HUES48 (cell line): ENCODE results near the gene TPST2.
A peak's percentile ranks its signal among the peaks of the same experiment; 100 is the strongest.

Experiments used
- H3K27ac ChIP-seq: one replicate; pipeline ENCODE4 v1.7.0; 2013; ENCODE audit warnings: low read depth, low read length, inconsistent platforms
- H3K27me3 ChIP-seq: 2 replicates; pipeline ENCODE4 v1.6.1; 2013; ENCODE audit warnings: mild to moderate bottlenecking, low read length; ENCODE audit not compliant: control insufficient read depth, insufficient read depth
- H3K36me3 ChIP-seq: 2 replicates; pipeline ENCODE4 v1.6.1; 2013; ENCODE audit warnings: low read length; ENCODE audit not compliant: control insufficient read depth, insufficient read depth
- H3K4me1 ChIP-seq: 2 replicates; pipeline ENCODE4 v1.6.1; 2013; ENCODE audit warnings: mild to moderate bottlenecking, low read length; ENCODE audit not compliant: control insufficient read depth, insufficient read depth
- H3K4me3 ChIP-seq: 2 replicates; pipeline ENCODE4 v1.5.1; 2013; ENCODE audit warnings: mild to moderate bottlenecking, low read depth, low read length
- H3K9ac ChIP-seq: 2 replicates; pipeline ENCODE4 v1.6.1; 2013; ENCODE audit warnings: mild to moderate bottlenecking, low read depth, low read length, moderate library complexity
- H3K9me3 ChIP-seq: 2 replicates; pipeline ENCODE4 v1.6.1; 2013; ENCODE audit warnings: low read length; ENCODE audit not compliant: control insufficient read depth, insufficient read depth

TPST2 gene

GRCh38 chr22:26513838-26514237, 76.1 kb downstream of the TPST2 start:
- H3K36me3 ChIP-seq: peaks cover 22% of the 10 kb centered on the region
- H3K4me3 ChIP-seq: 0 out of 2 replicates have a peak overlapping the region, but pooled peaks have one; percentile 86
- no peak overlapping the region for H3K9ac ChIP-seq
- 0 out of 2 replicates have a peak, but pooled peaks cover 3% of the 10 kb centered on the region for H3K4me1 ChIP-seq
- no peak overlapping the region for H3K27ac ChIP-seq
- H3K9me3 ChIP-seq: no peaks in the 10 kb centered on the region
- no peaks in the 10 kb centered on the region for H3K27me3 ChIP-seq

- no peaks in the 10 kb centered on the region for H3K27me3 ChIP-seq
- H3K27ac ChIP-seq: peak within 1 kb of the TSS; percentile 76
- H3K9me3 ChIP-seq: no peaks in the 10 kb centered on the region
- peak within 1 kb of the TSS; percentile 86 for H3K4me3 ChIP-seq
- 0 out of 2 replicates have a peak, but pooled peaks cover 3% of the 10 kb centered on the region for H3K4me1 ChIP-seq
- peak within 1 kb of the TSS; percentile 69 for H3K9ac ChIP-seq
- H3K36me3 ChIP-seq: peaks cover 35% of the 10 kb centered on the region
These were observed 77.7 kb downstream of the TPST2 start, which contains the start of gene TFIP11 for GRCh38 chr22:26512149-26512793. TSS of gene TFIP11 (minus strand) at chr22:26512473. CDS start at chr22:26510272, 2,201 bp downstream.

- H3K9me3 ChIP-seq: no peaks in the 10 kb centered on the region
- H3K27me3 ChIP-seq: no peaks in the 10 kb centered on the region
- H3K36me3 ChIP-seq: peaks cover 73% of the 10 kb centered on the region
These were observed 81.8 kb downstream of the TPST2 start for GRCh38 chr22:26508148-26508547.

DNA sequence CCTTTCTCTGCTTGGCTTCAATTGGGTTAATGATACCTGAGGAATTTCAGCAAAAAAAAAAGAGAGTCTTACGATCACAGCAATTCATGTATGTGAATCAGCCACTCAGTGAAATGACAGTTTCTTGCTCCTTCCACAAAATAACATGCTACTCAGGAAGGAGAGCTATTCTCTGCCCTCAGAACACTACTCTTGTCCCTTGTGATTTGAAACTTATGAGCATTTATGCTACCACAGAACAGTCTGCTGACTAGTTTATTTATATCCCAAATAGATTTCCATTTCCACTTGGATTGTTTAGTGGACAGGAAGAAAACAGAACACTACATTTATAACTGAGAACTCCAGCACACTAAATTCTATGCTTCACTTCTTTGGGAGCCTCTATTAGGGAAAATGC, 86.2 kb downstream of the TPST2 start:
- Histone ChIP-seq H3K4me1 (0 out of 2 replicates have a peak, but pooled peaks cover 6% of the 10 kb centered on the region), H3K4me3 (no peak overlapping the region), H3K27me3 (no peaks in the 10 kb centered on the region), H3K27ac (peak overlapping the region; percentile 26), H3K36me3 (peaks cover 93% of the 10 kb centered on the region), H3K9me3 (no peaks in the 10 kb centered on the region), H3K9ac (no peak overlapping the region)

More at GRCh38 chr22:26508148-26508547, 81.8 kb downstream of the TPST2 start:
- H3K27ac ChIP-seq: no peak overlapping the region
- no peak overlapping the region for H3K9ac ChIP-seq
- H3K4me3 ChIP-seq: no peak overlapping the region
- H3K4me1 ChIP-seq: 0 out of 2 replicates have a peak, but pooled peaks cover 8% of the 10 kb centered on the region

DNA sequence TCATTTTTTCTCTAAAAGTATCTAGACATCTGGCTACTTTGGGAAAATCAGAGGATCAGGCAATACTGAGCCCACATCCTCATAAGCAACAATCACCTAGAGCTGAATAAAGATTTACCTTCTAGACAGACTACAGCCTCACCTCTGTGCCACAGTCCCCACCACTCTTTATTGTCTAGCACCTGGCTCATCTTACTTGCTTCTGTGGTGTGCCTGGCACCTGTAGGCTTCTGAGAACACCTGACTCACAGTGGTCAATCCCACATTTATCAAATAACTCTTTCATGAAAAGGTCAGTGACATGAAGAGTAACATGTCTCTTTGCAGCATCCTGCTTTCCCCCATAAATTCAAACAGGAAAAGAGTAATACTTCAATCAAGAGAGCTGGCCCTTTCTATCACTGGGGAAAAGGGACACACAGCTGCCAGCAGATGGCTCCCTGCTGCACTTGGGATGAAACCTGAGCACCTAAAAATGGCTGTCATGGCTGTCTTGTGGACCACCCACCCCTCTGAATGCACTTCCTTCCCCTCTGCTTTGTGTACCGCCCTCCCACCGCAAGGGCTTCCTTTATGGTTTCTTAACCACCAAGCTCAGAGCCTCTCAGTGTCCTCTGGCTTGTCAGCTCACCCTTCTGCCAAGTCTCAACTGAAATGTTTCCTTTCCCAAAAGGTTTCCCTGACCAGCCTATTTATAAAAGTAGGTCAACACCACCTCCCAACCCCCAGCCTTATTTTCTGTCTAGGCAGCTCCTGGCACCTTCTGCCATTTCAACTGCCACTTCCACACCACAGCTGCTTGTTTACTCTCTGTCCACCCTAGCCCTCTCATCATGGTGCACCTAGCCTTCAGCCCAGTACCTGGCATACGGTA, 87.0 kb downstream of the TPST2 start:
- no peaks in the 10 kb centered on the region for H3K9me3 ChIP-seq
- no peak overlapping the region for H3K9ac ChIP-seq
- no peak overlapping the region for H3K4me3 ChIP-seq
- peaks cover 91% of the 10 kb centered on the region for H3K36me3 ChIP-seq
- H3K4me1 ChIP-seq: 0 out of 2 replicates have a peak, but pooled peaks cover 6% of the 10 kb centered on the region
- peak overlapping the region; percentile 26 for H3K27ac ChIP-seq
- H3K27me3 ChIP-seq: no peaks in the 10 kb centered on the region

- H3K4me1 ChIP-seq: 0 out of 2 replicates have a peak, but pooled peaks cover 6% of the 10 kb centered on the region
- peaks cover 86% of the 10 kb centered on the region for H3K36me3 ChIP-seq
- H3K27me3 ChIP-seq: no peaks in the 10 kb centered on the region
These were observed 87.9 kb downstream of the TPST2 start for GRCh38 chr22:26501996-26502395.

DNA sequence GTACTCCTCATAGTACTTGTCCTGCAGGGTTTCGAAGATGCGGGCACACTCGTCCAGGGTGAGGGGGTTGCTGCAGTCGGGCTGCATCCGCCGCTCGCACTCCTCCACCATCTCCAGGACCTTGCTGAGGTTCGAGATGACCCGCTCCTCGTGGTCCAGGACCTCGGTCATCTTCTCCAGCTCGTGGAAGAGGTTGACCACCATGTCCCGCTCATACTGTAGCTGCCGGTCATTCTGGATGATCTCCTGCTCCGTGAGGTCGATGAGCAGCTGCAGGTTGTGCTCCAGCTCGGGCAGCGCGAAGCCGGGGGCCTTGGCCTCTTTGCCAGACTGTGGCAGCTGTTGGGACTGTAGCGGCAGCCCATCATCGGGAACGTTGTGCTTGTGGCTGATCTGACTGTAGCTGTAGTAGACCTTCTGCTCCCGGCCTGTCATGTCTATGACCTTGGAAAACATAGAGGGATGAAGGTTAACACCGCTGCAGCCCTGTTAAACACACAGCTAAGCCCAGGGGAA, 90.7 kb downstream of the TPST2 start:
- H3K9ac ChIP-seq: no peak overlapping the region
- H3K4me1 ChIP-seq: 0 out of 2 replicates have a peak, but pooled peaks cover 6% of the 10 kb centered on the region
- H3K27ac ChIP-seq: no peak overlapping the region
- peaks cover 89% of the 10 kb centered on the region for H3K36me3 ChIP-seq
- H3K27me3 ChIP-seq: no peaks in the 10 kb centered on the region
- no peak overlapping the region for H3K4me3 ChIP-seq
- H3K9me3 ChIP-seq: no peaks in the 10 kb centered on the region

More at GRCh38 chr22:26501996-26502395, 87.9 kb downstream of the TPST2 start:
- no peaks in the 10 kb centered on the region for H3K9me3 ChIP-seq
- H3K4me3 ChIP-seq: no peak overlapping the region
- no peak overlapping the region for H3K9ac ChIP-seq
- H3K27ac ChIP-seq: no peak overlapping the region

DNA sequence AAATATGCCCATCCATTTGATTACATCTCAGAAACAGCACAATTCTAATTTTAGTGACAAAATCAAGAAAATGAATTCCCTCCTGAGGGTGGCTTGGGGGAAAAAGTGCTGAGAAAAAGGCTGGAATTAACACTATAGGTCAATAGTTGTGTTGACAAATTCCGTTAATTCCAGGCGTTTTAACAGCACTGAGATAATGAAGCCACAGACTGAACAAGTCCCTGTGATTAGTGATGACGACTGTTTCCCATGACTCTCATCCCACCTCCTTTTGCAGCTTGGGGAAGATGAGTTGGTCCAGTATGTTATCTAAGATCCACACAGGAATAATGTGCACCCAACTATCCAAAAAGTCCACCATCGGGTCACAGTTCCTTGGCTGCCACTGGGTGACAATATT, 93.5 kb downstream of the TPST2 start:
- Histone ChIP-seq H3K4me1 (no peaks in the 10 kb centered on the region), H3K4me3 (no peak overlapping the region), H3K27me3 (no peaks in the 10 kb centered on the region), H3K9me3 (no peaks in the 10 kb centered on the region), H3K27ac (no peak overlapping the region), H3K36me3 (peaks cover 88% of the 10 kb centered on the region), H3K9ac (no peak overlapping the region)

GRCh38 chr22:26494506-26494905, 95.4 kb downstream of the TPST2 start:
- H3K9ac ChIP-seq: no peak overlapping the region
- no peak overlapping the region for H3K4me3 ChIP-seq
- peaks cover 89% of the 10 kb centered on the region for H3K36me3 ChIP-seq
- H3K27me3 ChIP-seq: no peaks in the 10 kb centered on the region
- no peak overlapping the region for H3K27ac ChIP-seq
- H3K9me3 ChIP-seq: no peaks in the 10 kb centered on the region
- no peaks in the 10 kb centered on the region for H3K4me1 ChIP-seq

DNA sequence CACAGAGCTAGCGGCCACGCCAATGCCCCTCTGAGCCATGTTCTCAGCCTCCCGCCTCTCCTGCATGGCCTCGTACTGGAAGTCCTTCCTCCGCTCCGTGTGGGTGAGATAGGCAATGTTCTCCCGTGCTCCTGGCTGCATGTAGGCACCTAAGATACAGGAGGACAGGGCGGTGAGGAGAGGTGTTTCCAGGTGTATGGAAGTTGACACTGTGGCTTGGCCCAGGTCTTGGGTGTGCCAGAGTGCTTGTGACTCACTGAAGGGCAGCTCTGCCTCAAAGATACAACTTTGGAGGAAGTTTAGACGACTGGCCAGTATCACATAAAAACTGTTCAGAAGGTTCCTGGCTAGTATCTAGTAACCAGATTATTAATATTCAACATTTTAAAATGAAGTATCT, 97.7 kb downstream of the TPST2 start:
- H3K27ac ChIP-seq: no peak overlapping the region
- no peak overlapping the region for H3K9ac ChIP-seq
- no peaks in the 10 kb centered on the region for H3K9me3 ChIP-seq
- H3K27me3 ChIP-seq: no peaks in the 10 kb centered on the region
- H3K36me3 ChIP-seq: peaks cover 98% of the 10 kb centered on the region
- H3K4me3 ChIP-seq: no peak overlapping the region
- no peaks in the 10 kb centered on the region for H3K4me1 ChIP-seq
